Sigmoid colon (tissue), 7 donors: ENCODE measurements around the gene BCAS3. TPM values are rescaled to one million over a fixed set of nuclear protein-coding genes. Genes with fewer than 3 reads are reported as not detected.

ENCODE experiments used
- DNase-seq: peaks from one replicate; pipeline ENCODE4 v3.0.0-alpha.2; 2019
- H3K27ac ChIP-seq, 4 donors: fragments of 200-600 bp; sonication (generic); one replicate each; pipeline ENCODE4 v1.5.1; 2016 to 2019; ENCODE audit warnings: mild to moderate bottlenecking in 1 of 4
- H3K27me3 ChIP-seq, 3 donors: fragments of 200-600 bp; sonication (generic); one replicate each; pipeline ENCODE4 v1.5.1; 2019; ENCODE audit warnings: mild to moderate bottlenecking in 1 of 3
- H3K36me3 ChIP-seq, 4 donors: fragments of 200-600 bp; sonication (generic); one replicate each; pipeline ENCODE4 v1.5.1; 2016 to 2019
- H3K4me1 ChIP-seq, 4 donors: fragments of 200-600 bp; sonication (generic); one replicate each; pipeline ENCODE4 v1.5.1; 2017 to 2019
- H3K4me3 ChIP-seq, 4 donors: fragments of 200-600 bp; sonication (generic); one replicate each; pipeline ENCODE4 v1.5.1; 2017 to 2019; ENCODE audit warnings: mild to moderate bottlenecking in 2 of 4, moderate library complexity in 1 of 4
- H3K9me3 ChIP-seq, 4 donors: fragments of 200-600 bp in 3 of 4; sonication (generic) in 3 of 4; one replicate each; pipeline versions ENCODE4 v1.5.1 to v1.6.1; 2013 to 2019
- EP300 ChIP-seq, 4 donors: sonication (generic); formaldehyde crosslinking; IDR thresholded peaks; one replicate each; pipeline ENCODE4 v1.6.1; 2017; ENCODE audit warnings: antibody characterized with exemption in 4 of 4
- POLR2A ChIP-seq, 2 donors: fragments of 450-650 bp; IDR thresholded peaks; one replicate each; pipeline ENCODE4 v1.6.1; 2016; ENCODE audit warnings: antibody characterized with exemption in 2 of 2, mild to moderate bottlenecking in 2 of 2, moderate library complexity in 2 of 2
- POLR2AphosphoS5 ChIP-seq, 4 donors: sonication (generic); formaldehyde crosslinking; IDR thresholded peaks; one replicate each; pipeline ENCODE4 v1.6.1; 2017; ENCODE audit warnings: antibody characterized with exemption in 4 of 4
- WGBS, 2 donors: extraction: QIAGEN DNeasy Blood & Tissue Kit; methylation state at CpG; one replicate each; pipeline ENCODE4 v1.1.7; 2013; 5-methylcytosine and 5-hydroxymethylcytosine counted together
- intact Hi-C: fragments of 100-400 bp; cut with DNase I; formaldehyde crosslinking; loops from one replicate; pipeline ENCODE4 v1.15.1; 2023
- polyA plus RNA-seq, 3 donors: library from polyadenylated mRNA; stranded (reverse); fragments of 200-250 nt; gene quantifications; one replicate each; pipeline ENCODE4 v1.2.3, GENCODE V29; 2013
- total RNA-seq, 4 donors: library from RNA; depleted of rRNA; stranded (reverse); fragments of >200 nt; gene quantifications; one replicate each; pipeline ENCODE4 v1.1.0, GENCODE V29; 2016
- TF ChIP-seq, protein P1 (sequence below), 4 experiments: fragments of 450-650 bp in 3 of 4; fragments of 200-600 bp in 1 of 4; IDR thresholded peaks; one replicate each; pipeline ENCODE4 v1.5.1; 2016 to 2019; ENCODE audit warnings: antibody characterized with exemption in 4 of 4, mild to moderate bottlenecking in 3 of 4, moderate library complexity in 2 of 4
- donor health status: healthy with polysubstance abuse.
- donor health status: Bipolar disorder and iron deficiency.
- donor health status: healthy.

BCAS3 gene
- total and polyA plus RNA-seq, 7 donors: 6.3 to 38.5 (median 28.5) TPM

DNA sequence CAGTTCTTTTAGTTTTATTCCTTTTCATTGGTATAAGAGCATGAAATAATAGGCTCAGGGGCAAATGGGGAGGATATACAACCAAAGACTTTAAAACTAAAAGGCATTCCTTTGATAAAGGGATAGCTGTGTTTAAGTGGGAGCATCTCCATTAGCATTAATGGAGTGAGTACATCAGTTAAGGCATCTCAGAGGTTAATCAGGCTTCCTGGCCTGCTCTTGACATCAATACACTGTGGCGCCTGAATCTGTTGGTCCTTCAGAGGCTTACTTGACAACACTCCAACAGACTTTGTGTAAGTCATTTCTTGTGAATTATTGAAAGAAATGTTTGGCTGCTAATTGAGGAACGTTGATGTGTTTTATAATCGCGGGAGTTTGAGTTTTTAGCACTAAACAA is 230.7 kb downstream of the BCAS3 start:
- Histone ChIP-seq H3K4me1 (no peaks in the 10 kb centered on the region), H3K27me3 (no peaks in the 10 kb centered on the region), H3K36me3 (peaks cover 0 to 9% (median 0%) of the 10 kb centered on the region in 4 donors), H3K4me3 (no peak overlapping the region), H3K9me3 (no peaks in the 10 kb centered on the region), H3K27ac (no peak overlapping the region)
- 81 to 87% methylated on average over 4 of the region's 4 CpGs for WGBS, 2 donors
- intact Hi-C loops: no loop called here
- DNase-seq: no peak
- TF ChIP-seq POLR2A (IDR thresholded peaks at IDR 0.05) (no peak), POLR2AphosphoS5 (IDR thresholded peaks at IDR 0.05) (no peak), EP300 (IDR thresholded peaks at IDR 0.05) (no peak)
- TF ChIP-seq, protein P1, sequence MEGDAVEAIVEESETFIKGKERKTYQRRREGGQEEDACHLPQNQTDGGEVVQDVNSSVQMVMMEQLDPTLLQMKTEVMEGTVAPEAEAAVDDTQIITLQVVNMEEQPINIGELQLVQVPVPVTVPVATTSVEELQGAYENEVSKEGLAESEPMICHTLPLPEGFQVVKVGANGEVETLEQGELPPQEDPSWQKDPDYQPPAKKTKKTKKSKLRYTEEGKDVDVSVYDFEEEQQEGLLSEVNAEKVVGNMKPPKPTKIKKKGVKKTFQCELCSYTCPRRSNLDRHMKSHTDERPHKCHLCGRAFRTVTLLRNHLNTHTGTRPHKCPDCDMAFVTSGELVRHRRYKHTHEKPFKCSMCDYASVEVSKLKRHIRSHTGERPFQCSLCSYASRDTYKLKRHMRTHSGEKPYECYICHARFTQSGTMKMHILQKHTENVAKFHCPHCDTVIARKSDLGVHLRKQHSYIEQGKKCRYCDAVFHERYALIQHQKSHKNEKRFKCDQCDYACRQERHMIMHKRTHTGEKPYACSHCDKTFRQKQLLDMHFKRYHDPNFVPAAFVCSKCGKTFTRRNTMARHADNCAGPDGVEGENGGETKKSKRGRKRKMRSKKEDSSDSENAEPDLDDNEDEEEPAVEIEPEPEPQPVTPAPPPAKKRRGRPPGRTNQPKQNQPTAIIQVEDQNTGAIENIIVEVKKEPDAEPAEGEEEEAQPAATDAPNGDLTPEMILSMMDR (IDR thresholded peaks at IDR 0.05): no peak

DNA sequence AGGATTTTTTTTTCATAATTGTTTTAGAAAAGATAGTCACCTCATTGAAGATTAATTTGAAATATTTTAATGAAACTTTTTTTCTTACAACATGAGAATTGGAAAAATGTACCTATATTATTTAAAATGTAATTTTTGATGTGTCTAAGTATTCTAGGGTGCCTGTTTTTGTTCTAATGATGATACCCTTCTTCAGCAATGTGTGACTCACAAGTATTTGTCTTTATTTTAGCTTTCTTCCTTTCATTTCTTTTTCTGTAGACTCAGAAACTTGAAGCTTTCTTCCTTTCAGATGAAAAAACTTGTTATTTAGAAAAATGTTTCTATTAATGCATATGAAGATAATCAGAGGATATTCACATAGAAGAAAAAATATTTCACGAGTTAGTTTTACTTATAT is 231.8 kb downstream of the BCAS3 start:
- 89 to 92% methylated on average over 1 of the region's 1 CpG for WGBS, 2 donors
- Histone ChIP-seq H3K4me3 (no peak overlapping the region), H3K4me1 (no peaks in the 10 kb centered on the region), H3K9me3 (no peaks in the 10 kb centered on the region), H3K36me3 (peaks cover 0 to 5% (median 0%) of the 10 kb centered on the region in 4 donors), H3K27ac (no peak overlapping the region), H3K27me3 (no peaks in the 10 kb centered on the region)
- no peak for TF ChIP-seq EP300 (IDR thresholded peaks at IDR 0.05)
- TF ChIP-seq POLR2AphosphoS5 (IDR thresholded peaks at IDR 0.05): no peak
- no peak for TF ChIP-seq POLR2A (IDR thresholded peaks at IDR 0.05)
- TF ChIP-seq, protein P1 (IDR thresholded peaks at IDR 0.05): no peak
- intact Hi-C loops: no loop called here
- DNase-seq: no peak

DNA sequence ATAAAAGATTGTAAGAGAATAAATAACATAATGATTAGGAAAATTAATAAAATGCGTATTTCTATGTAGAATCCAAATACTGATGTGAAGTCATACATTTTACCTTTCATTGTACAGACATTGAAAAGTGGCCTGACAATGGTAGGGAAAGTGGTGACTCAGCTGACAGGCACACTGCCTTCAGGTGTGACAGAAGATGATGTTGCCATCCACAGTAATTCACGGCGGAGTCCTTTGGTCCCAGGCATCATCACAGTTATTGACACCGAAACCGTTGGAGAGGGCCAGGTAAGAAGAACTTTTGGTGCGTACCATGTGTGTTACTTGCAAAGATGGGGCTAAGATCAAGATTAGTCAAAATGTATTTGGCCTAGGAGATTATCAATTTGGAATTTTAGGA is 232.8 kb downstream of the BCAS3 start:
- 98% methylated on average over 6 of the region's 6 CpGs for WGBS, 2 donors
- TF ChIP-seq POLR2AphosphoS5 (IDR thresholded peaks at IDR 0.05) (no peak), POLR2A (IDR thresholded peaks at IDR 0.05) (no peak), EP300 (IDR thresholded peaks at IDR 0.05) (no peak)
- TF ChIP-seq, protein P1 (IDR thresholded peaks at IDR 0.05): no peak
- no peak overlapping the region for H3K27ac ChIP-seq
- H3K27me3 ChIP-seq: no peaks in the 10 kb centered on the region
- H3K4me3 ChIP-seq: no peak overlapping the region
- H3K36me3 ChIP-seq: peaks cover 0 to 5% (median 0%) of the 10 kb centered on the region in 4 donors
- H3K4me1 ChIP-seq: no peaks in the 10 kb centered on the region
- intact Hi-C loops: no loop called here
- no peaks in the 10 kb centered on the region for H3K9me3 ChIP-seq
- DNase-seq: no peak

DNA sequence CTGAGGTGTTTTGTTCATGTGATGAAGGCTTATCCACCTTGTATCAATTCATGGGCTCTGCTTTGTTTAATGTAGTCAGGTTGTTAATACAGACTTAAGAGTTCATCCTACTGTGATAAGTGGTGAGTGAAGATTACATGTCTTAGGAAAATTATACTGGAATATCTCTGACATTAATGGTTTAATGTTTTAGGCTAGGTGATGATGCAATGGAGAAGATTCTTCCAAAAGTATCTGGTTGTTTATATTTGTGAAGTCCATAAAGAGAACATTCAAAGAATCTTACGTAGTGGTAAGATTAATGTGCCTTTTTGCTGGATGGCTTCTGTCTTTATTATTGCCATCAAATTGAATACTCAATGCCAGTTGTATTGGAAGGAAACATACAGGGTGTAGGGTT is 236.4 kb downstream of the BCAS3 start:
- WGBS, 2 donors: 85 to 90% methylated on average over 1 of the region's 1 CpG
- Histone ChIP-seq H3K4me3 (no peak overlapping the region), H3K27ac (no peak overlapping the region), H3K27me3 (no peaks in the 10 kb centered on the region), H3K36me3 (peaks cover 0 to 5% (median 0%) of the 10 kb centered on the region in 4 donors), H3K4me1 (no peaks in the 10 kb centered on the region), H3K9me3 (peaks cover 0 to 7% (median 1%) of the 10 kb centered on the region in 4 donors)
- intact Hi-C loops: no loop called here
- no peak for DNase-seq
- TF ChIP-seq POLR2AphosphoS5 (IDR thresholded peaks at IDR 0.05) (no peak), POLR2A (IDR thresholded peaks at IDR 0.05) (no peak), EP300 (IDR thresholded peaks at IDR 0.05) (no peak)
- TF ChIP-seq, protein P1 (IDR thresholded peaks at IDR 0.05): no peak

DNA sequence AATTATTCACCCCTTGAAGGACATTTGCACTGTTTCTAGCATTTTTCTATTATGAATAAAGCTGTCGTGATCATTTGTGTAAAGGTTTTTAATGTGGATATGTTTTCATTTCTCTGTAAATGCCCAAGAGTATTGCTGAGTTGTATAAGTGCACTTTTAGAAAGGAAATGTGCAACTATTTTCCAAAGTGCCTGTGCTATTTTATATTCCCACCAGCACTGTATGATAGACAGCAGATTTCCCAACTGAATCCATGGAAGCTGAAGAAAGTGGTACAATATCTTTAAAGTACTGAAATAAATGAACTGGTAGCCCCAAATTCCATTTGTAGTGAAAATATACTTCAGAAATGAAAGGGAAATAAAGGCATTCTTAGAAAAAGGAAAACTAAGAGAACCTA is 238.4 kb downstream of the BCAS3 start:
- no peak for TF ChIP-seq POLR2AphosphoS5 (IDR thresholded peaks at IDR 0.05)
- TF ChIP-seq, protein P1 (IDR thresholded peaks at IDR 0.05): no peak
- no peak for TF ChIP-seq POLR2A (IDR thresholded peaks at IDR 0.05)
- no peak for TF ChIP-seq EP300 (IDR thresholded peaks at IDR 0.05)
- Histone ChIP-seq H3K9me3 (peaks cover 0 to 7% (median 1%) of the 10 kb centered on the region in 4 donors), H3K4me3 (no peak overlapping the region), H3K36me3 (peaks cover 0 to 5% (median 0%) of the 10 kb centered on the region in 4 donors), H3K4me1 (no peaks in the 10 kb centered on the region), H3K27me3 (no peaks in the 10 kb centered on the region), H3K27ac (no peak overlapping the region)
- intact Hi-C loops: loop anchor here (5.0 kb wide), 1 partner anchor 49 kb away; no protein-coding TSS in a partner anchor
- no peak for DNase-seq
- 95 to 97% methylated on average over 1 of the region's 1 CpG for WGBS, 2 donors
